H9 (cell line): Measurements from ENCODE around the gene FGB. TPM values are rescaled to one million over a fixed set of nuclear protein-coding genes. Genes with fewer than 3 reads are reported as not detected.

Experiments used
- DNase-seq: peaks from one replicate; pipeline ENCODE4 v3.0.0-alpha.2; 2017
- H2AFZ ChIP-seq: one replicate; pipeline ENCODE4 v1.6.1; 2013; ENCODE audit warnings: mild to moderate bottlenecking, low read length, control low read depth, moderate library complexity
- H2AK5ac ChIP-seq: 2 replicates; pipeline ENCODE4 v1.6.1; 2013; ENCODE audit warnings: low read length, control low read depth, mixed read lengths; ENCODE audit not compliant: insufficient read length
- H2BK120ac ChIP-seq: one replicate; pipeline ENCODE4 v1.6.1; 2013; ENCODE audit warnings: low read depth, mild to moderate bottlenecking, low read length, control low read depth, inconsistent platforms; ENCODE audit not compliant: poor library complexity, severe bottlenecking
- H2BK12ac ChIP-seq: 2 replicates; pipeline ENCODE4 v1.6.1; 2013; ENCODE audit warnings: low read length, control low read depth, mixed read lengths, low read depth; ENCODE audit not compliant: insufficient read length
- H2BK15ac ChIP-seq: 2 replicates; pipeline ENCODE4 v1.6.1; 2013; ENCODE audit warnings: low read depth, low read length, control low read depth
- H2BK20ac ChIP-seq: one replicate; pipeline ENCODE4 v1.6.1; 2013; ENCODE audit warnings: low read depth, mild to moderate bottlenecking, low read length, control low read depth, inconsistent platforms; ENCODE audit not compliant: poor library complexity, severe bottlenecking
- H2BK5ac ChIP-seq: 2 replicates; pipeline ENCODE4 v1.6.1; 2013; ENCODE audit warnings: low read length, control low read depth, mixed read lengths; ENCODE audit not compliant: insufficient read length
- H3K14ac ChIP-seq: 2 replicates; pipeline ENCODE4 v1.6.1; 2013; ENCODE audit warnings: low read length, control low read depth; ENCODE audit not compliant: insufficient read depth
- H3K18ac ChIP-seq: 2 replicates; pipeline ENCODE4 v1.6.1; 2013; ENCODE audit warnings: low read depth, mild to moderate bottlenecking, mixed read lengths, low read length, control low read depth; ENCODE audit not compliant: insufficient read length
- H3K23ac ChIP-seq: 2 replicates; pipeline ENCODE4 v1.6.1; 2013; ENCODE audit warnings: low read length, control low read depth, mixed read lengths, low read depth; ENCODE audit not compliant: insufficient read length
- H3K23me2 ChIP-seq: 2 replicates; pipeline ENCODE4 v1.6.1; 2013; ENCODE audit warnings: low read depth, mild to moderate bottlenecking, mixed read lengths, low read length, control low read depth; ENCODE audit not compliant: insufficient read length, poor library complexity, severe bottlenecking
- H3K27ac ChIP-seq: 2 replicates; pipeline ENCODE4 v1.5.1; 2013; ENCODE audit warnings: low read length, control low read depth, mixed read lengths, low read depth; ENCODE audit not compliant: insufficient read length
- H3K27me3 ChIP-seq: 2 replicates; pipeline ENCODE4 v1.6.1; 2013; ENCODE audit warnings: low read length, control low read depth, inconsistent platforms; ENCODE audit not compliant: insufficient read depth
- H3K4ac ChIP-seq: 2 replicates; pipeline ENCODE4 v1.6.1; 2013; ENCODE audit warnings: low read depth, mild to moderate bottlenecking, control low read depth, inconsistent platforms, low read length, moderate library complexity
- H3K4me1 ChIP-seq: 2 replicates; pipeline ENCODE4 v1.6.1; 2013; ENCODE audit warnings: low read length, control low read depth, inconsistent platforms; ENCODE audit not compliant: insufficient read depth
- H3K4me2 ChIP-seq: 2 replicates; pipeline ENCODE4 v1.6.1; 2013; ENCODE audit warnings: low read length, control low read depth, mixed read lengths; ENCODE audit not compliant: insufficient read length, insufficient read depth
- H3K56ac ChIP-seq: 2 replicates; pipeline ENCODE4 v1.6.1; 2013; ENCODE audit warnings: low read depth, mild to moderate bottlenecking, mixed read lengths, low read length, control low read depth; ENCODE audit not compliant: insufficient read length
- H3K79me1 ChIP-seq: 2 replicates; pipeline ENCODE4 v1.6.1; 2013; ENCODE audit warnings: low read depth, mild to moderate bottlenecking, moderate library complexity, low read length, control low read depth, inconsistent platforms; ENCODE audit not compliant: insufficient read depth, poor library complexity, severe bottlenecking
- H3K79me2 ChIP-seq: 2 replicates; pipeline ENCODE4 v1.6.1; 2013; ENCODE audit warnings: low read length, control low read depth, inconsistent platforms; ENCODE audit not compliant: insufficient read depth
- H3K9ac ChIP-seq: 2 replicates; pipeline ENCODE4 v1.6.1; 2013; ENCODE audit warnings: low read length, control low read depth, mixed read lengths; ENCODE audit not compliant: insufficient read length; ENCODE audit errors: extremely low read depth
- H3K9me3 ChIP-seq: one replicate; pipeline ENCODE4 v1.6.1; 2013; ENCODE audit warnings: low read depth, low read length, inconsistent platforms; ENCODE audit not compliant: control insufficient read depth
- H3T11ph ChIP-seq: one replicate; pipeline ENCODE4 v1.6.1; 2013; ENCODE audit warnings: mild to moderate bottlenecking, low read length, control low read depth, inconsistent platforms
- H4K20me1 ChIP-seq: one replicate; pipeline ENCODE4 v1.6.1; 2013; ENCODE audit not compliant: control insufficient read depth, insufficient read length, insufficient read depth
- H4K5ac ChIP-seq: 2 replicates; pipeline ENCODE4 v1.6.1; 2013; ENCODE audit warnings: low read depth, mild to moderate bottlenecking, mixed read lengths, low read length, control low read depth; ENCODE audit not compliant: insufficient read length
- H4K8ac ChIP-seq: replicated peaks from 2 replicates; pipeline ENCODE4 v1.6.1; 2013; ENCODE audit warnings: low read length, control low read depth, mixed read lengths, low read depth; ENCODE audit not compliant: insufficient read length
- H4K91ac ChIP-seq: 2 replicates; pipeline ENCODE4 v1.6.1; 2013; ENCODE audit warnings: low read depth, mild to moderate bottlenecking, moderate library complexity, mixed read lengths, low read length, control low read depth; ENCODE audit not compliant: insufficient read length
- H3K27ac Mint-ChIP-seq, 3 experiments: 2 replicates in 2 of 3; 3 replicates in 1 of 3; pipeline ENCODE4 v1.8.0; 2020 to 2021; ENCODE audit warnings: mixed read lengths in 3 of 3, mild to moderate bottlenecking in 1 of 3, moderate library complexity in 1 of 3
- H3K27me3 Mint-ChIP-seq: 2 replicates; pipeline ENCODE4 v1.8.0; 2021; ENCODE audit warnings: low read depth, mild to moderate bottlenecking, moderate library complexity, mixed read lengths
- H3K36me3 Mint-ChIP-seq, 3 experiments: 2 replicates in 2 of 3; 3 replicates in 1 of 3; pipeline ENCODE4 v1.8.0; 2020 to 2021; ENCODE audit warnings: low read depth in 3 of 3, mixed read lengths in 3 of 3; ENCODE audit not compliant: insufficient read depth in 1 of 3
- H3K4me1 Mint-ChIP-seq, 2 experiments: 2 replicates each; pipeline ENCODE4 v1.8.0; 2020; ENCODE audit warnings: mixed read lengths in 2 of 2
- H3K4me3 Mint-ChIP-seq, 2 experiments: 2 replicates in 1 of 2; 3 replicates in 1 of 2; pipeline ENCODE4 v1.8.0; 2020 to 2021; ENCODE audit warnings: mild to moderate bottlenecking in 2 of 2, mixed read lengths in 2 of 2, moderate library complexity in 1 of 2
- H3K9me3 Mint-ChIP-seq, 2 experiments: 2 replicates in 1 of 2; 3 replicates in 1 of 2; pipeline ENCODE4 v1.8.0; 2020; ENCODE audit warnings: mild to moderate bottlenecking in 2 of 2, mixed read lengths in 2 of 2, moderate library complexity in 1 of 2
- WGBS: extraction: QIAGEN DNeasy Blood & Tissue Kit; methylation state at CpG from one replicate; pipeline ENCODE4 v1.1.7; 2013; ENCODE audit warnings: missing lambda C conversion rate, low lambda C conversion rate, mixed read lengths; ENCODE audit not compliant: insufficient read length; ENCODE audit errors: extremely low coverage; 5-methylcytosine and 5-hydroxymethylcytosine counted together
- total RNA-seq: library from RNA; stranded (reverse); gene quantifications from 2 replicates; pipeline ENCODE4 v1.2.1, GENCODE V29; 2021
- TF ChIP-seq, protein P1 (sequence below): fragments of 200-600 bp; sonication (generic); conservative IDR thresholded peaks from 3 replicates; pipeline ENCODE4 v1.8.0; 2021; ENCODE audit warnings: antibody characterized with exemption, mild to moderate bottlenecking

Gene FGB
- total RNA-seq, 1 experiment from 2014 or later, result not detected

DNA sequence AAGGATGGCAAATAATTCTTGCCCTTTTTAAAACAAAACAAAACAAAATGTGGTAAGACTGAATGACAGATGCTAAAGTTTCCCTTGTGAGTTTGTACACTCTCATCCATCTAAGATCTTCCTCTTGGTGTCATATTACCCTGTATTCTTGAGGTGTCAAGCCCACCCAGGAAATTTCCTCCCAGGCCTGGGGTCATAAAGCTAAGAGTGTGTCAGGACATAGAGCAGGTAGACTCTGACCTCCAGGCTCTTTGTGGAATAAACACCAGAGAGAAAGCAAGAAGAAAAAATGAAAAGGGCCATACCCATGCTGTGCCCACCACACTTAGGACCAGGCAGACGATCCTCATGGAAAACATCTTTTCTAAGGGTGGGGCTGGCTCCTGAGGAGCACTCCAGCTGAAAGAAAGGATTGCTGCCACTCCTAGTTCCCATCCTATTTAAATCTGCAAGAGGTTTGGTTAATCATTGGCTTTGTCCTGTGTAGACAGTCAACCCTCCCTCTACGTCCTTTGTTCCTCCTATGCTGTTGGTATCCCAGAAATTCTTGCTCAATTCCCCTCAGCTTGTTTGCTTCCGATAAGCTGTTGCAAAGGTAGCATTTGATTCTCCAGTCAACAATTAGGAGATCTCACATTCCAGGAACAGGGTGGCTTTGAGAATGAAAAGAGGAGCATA, 27.7 kb downstream of the FGB start, which contains the start of gene FGA:
FGA (minus strand) TSS at position 414 of the 678 bp plus-strand sequence; CDS start at position 359, 55 bp downstream.
- Histone ChIP-seq H3K9me3 (no peaks in the 10 kb centered on the region), H3K4me1 (no peaks in the 10 kb centered on the region), H4K91ac (no peak within 1 kb of the TSS), H4K20me1 (no peaks in the 10 kb centered on the region), H2BK20ac (no peak within 1 kb of the TSS), H3K56ac (no peak within 1 kb of the TSS), H3K79me1 (no peaks in the 10 kb centered on the region), H3K14ac (no peak within 1 kb of the TSS), H3K27ac (no peak within 1 kb of the TSS), H3K27me3 (no peaks in the 10 kb centered on the region), H4K5ac (no peak within 1 kb of the TSS), H3K9ac (no peak within 1 kb of the TSS), H2BK120ac (no peak within 1 kb of the TSS), H3K18ac (no peak within 1 kb of the TSS), H3K4me2 (no peak within 1 kb of the TSS), H3T11ph (no peak within 1 kb of the TSS), H4K8ac (no peak within 1 kb of the TSS), H3K79me2 (no peaks in the 10 kb centered on the region), H2BK15ac (no peak within 1 kb of the TSS), H2AFZ (no peak within 1 kb of the TSS), H2AK5ac (no peak within 1 kb of the TSS), H3K23ac (no peak within 1 kb of the TSS), H3K23me2 (no peaks in the 10 kb centered on the region), H3K4ac (no peak within 1 kb of the TSS), H2BK5ac (no peak within 1 kb of the TSS), H2BK12ac (no peak within 1 kb of the TSS)
- Mint-ChIP-seq H3K4me3 (no peak within 1 kb of the TSS), H3K4me1 (peaks cover 8 to 11% of the 10 kb centered on the region in 2 experiments), H3K9me3 (no peaks in the 10 kb centered on the region), H3K27ac (no peak within 1 kb of the TSS; a peak in 2 of 7 replicates), H3K36me3 (no peaks in the 10 kb centered on the region), H3K27me3 (no peaks in the 10 kb centered on the region)
- WGBS, result no CpG with 5 or more reads among the region's 3 CpGs
- DNase-seq, result no peak
- TF ChIP-seq, protein P1, sequence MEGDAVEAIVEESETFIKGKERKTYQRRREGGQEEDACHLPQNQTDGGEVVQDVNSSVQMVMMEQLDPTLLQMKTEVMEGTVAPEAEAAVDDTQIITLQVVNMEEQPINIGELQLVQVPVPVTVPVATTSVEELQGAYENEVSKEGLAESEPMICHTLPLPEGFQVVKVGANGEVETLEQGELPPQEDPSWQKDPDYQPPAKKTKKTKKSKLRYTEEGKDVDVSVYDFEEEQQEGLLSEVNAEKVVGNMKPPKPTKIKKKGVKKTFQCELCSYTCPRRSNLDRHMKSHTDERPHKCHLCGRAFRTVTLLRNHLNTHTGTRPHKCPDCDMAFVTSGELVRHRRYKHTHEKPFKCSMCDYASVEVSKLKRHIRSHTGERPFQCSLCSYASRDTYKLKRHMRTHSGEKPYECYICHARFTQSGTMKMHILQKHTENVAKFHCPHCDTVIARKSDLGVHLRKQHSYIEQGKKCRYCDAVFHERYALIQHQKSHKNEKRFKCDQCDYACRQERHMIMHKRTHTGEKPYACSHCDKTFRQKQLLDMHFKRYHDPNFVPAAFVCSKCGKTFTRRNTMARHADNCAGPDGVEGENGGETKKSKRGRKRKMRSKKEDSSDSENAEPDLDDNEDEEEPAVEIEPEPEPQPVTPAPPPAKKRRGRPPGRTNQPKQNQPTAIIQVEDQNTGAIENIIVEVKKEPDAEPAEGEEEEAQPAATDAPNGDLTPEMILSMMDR, result no peak
